Left cardiac atrium (tissue), 4 donors: ENCODE measurements around the gene TWF2. TPM values are rescaled to one million over a fixed set of nuclear protein-coding genes. Genes with fewer than 3 reads are reported as not detected.
A peak's percentile ranks its signal among the peaks of the same experiment; 100 is the strongest.

ENCODE experiments used
- ATAC-seq, 2 donors: fragments of 200-7000 bp; cut with Tn5 transposase; one replicate each; pipeline ENCODE4 v1.9.1; 2020; ENCODE audit warnings: mild to moderate bottlenecking in 2 of 2, moderate library complexity in 2 of 2
- DNase-seq: peaks from one replicate; pipeline ENCODE4 v3.0.0-alpha.2; 2020
- intact Hi-C, 2 donors: fragments of 100-400 bp; cut with DNase I; formaldehyde crosslinking; loops; one replicate each; pipeline versions ENCODE4 v1.14.1 to v1.15.1; 2022 to 2023
- total RNA-seq, 2 donors: library from RNA; stranded (reverse); fragmentation: NEBNext Ultra II Directional; extraction: Animal tissue kit (Norgen Biotek cat#: 25700); gene quantifications; one replicate each; pipeline ENCODE4 v1.2.1, GENCODE V29; 2021
- donor health status: DM: no; HTN: yes; CAD: no.
- donor health status: DM: no; HTN: yes; CAD: no; lungs with severe emphysema.
- donor health status: DM: yes; HTN: yes; CAD: no.
- donor health status: Dilated cardiomyopathy.

Gene TWF2
- total RNA-seq, 2 donors from 2014 or later = 45.9 to 51.7 TPM

GRCh38 chr3:52196977-52197376 is 42.0 kb downstream of the TWF2 start:
- intact Hi-C loops = no loop called here
- ATAC-seq (no peak), DNase-seq (no peak)

- intact Hi-C loops = loop anchor here in 1 of 2 donors (2.0 kb wide), 1 partner anchor 41 kb away; the partner anchor contains the start of gene POC1A
- peak; percentile 24 to 25 for ATAC-seq
- DNase-seq = peak; percentile 60
Measured at GRCh38 chr3:52195823-52196331, 43.1 kb downstream of the TWF2 start.

- intact Hi-C loops = loop anchor here in 1 of 2 donors (2.0 kb wide), 1 partner anchor 40 kb away; the partner anchor contains the start of gene POC1A
- DNase-seq (no peak), ATAC-seq (no peak)
Measured at GRCh38 chr3:52195291-52195597, 43.7 kb downstream of the TWF2 start.

DNA sequence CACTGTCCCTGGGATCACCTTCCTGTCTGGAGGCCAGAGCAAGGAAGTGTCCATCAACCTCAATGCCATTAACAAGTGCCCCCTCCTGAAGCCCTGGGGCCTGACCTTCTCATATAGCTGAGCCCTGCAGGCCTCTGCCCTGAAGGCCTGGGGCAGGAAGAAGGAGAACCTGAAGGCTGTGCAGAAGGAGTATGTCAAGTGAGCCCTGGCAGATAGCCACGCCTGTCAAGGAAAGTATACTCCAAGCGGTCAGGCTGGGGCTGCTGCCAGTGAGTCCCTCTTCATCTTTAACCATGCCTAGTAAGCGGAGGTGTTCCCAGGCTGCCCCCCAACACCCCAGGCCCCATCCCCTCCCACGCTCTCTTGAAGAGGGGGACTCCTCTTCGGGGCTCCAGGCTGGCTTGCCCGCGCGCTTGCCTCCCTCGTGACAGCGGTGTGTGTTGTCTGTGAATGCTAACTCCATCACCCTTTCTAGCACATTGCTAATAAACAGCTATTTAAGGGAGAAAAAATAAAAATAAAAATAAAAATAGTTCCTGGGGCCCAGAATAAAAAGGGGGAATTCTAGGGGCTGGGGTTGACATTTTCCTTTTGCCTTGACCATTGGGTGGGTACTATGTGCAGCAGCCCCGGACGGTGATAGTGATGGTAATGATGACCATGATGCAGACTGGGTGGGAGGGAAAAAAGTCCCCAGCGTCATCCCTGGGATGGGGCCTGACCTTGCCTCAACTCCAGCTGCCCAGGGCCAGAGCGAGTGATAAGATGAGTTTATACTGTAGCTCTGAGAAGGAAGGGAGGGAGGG is 44.3 kb downstream of the TWF2 start:
- intact Hi-C loops = loop anchor here in 1 of 2 donors (2.0 kb wide), 1 partner anchor 40 kb away; the partner anchor contains the start of gene POC1A
- peak in 1 of 2 donors; percentile 1 for ATAC-seq
- DNase-seq = peak; percentile 60

DNA sequence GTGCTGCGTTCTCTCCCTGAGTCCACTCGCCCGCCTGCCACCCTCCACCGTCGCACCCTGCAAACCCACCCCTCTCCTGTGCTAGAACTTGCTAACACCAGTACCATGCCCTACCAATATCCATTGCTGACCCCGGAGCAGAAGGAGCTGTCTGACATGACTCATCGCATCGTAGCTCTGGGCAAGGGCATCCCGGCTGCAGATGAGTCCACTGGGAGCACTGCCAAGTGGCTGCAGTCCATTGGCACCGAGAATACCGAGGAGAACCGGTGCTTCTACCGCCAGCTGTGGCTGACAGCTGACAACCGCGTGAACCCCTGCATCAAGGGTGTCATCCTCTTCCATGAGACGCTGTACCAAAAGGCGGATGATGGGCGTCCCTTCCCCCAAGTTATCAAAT is 45.9 kb downstream of the TWF2 start:
- ATAC-seq (peak; percentile 9 to 56), DNase-seq (peak; percentile 81)
- intact Hi-C loops = no loop called here

GRCh38 chr3:52191663-52192062 is 47.3 kb downstream of the TWF2 start:
- no peak for DNase-seq
- intact Hi-C loops = no loop called here
- ATAC-seq = no peak

DNA sequence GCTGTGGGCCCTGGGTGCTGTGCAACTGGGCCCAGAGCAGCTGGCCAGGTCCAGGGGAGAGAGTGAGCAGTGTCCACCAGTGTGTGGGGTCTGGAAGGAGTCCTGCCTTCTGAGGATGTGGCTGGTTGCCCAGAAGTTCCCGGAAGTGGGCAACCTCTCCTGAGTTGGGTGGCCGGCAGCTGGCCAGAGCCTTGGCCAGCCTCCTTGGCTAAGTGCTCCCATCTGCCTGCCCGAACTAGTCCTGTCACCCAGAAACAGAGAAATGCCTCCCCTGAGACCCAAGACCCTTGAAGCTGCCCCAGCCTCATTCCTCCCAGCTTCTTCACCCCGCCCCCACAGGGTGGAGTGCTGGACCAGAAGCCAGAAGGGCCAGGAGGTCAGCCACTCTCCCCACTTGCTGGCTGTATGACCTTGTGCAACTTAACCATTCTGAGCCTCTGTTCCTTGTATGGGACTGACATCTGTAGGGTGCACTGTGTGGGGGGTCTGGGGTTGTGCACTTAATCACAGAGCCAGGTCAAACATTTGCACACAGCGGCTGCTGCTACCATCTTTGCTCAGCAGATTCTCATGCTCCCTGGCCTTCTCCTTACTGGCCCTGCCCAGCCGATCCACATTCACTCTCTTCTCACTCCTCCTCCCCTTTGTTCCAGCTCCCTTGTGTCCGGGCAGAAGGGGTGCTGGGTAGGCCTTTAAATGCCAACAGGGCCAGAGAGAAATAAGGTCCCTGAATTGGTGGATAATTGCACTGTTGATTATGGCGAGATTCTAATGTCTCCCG is 48.5 kb downstream of the TWF2 start:
- DNase-seq (peak; percentile 53), ATAC-seq (peak; percentile 21 to 77)
- intact Hi-C loops = no loop called here

- ATAC-seq (no peak), DNase-seq (no peak)
- intact Hi-C loops = no loop called here
Measured at GRCh38 chr3:52188556-52188955, 50.4 kb downstream of the TWF2 start.

GRCh38 chr3:52186729-52187128 is 52.2 kb downstream of the TWF2 start:
- ATAC-seq (no peak), DNase-seq (no peak)

DNA sequence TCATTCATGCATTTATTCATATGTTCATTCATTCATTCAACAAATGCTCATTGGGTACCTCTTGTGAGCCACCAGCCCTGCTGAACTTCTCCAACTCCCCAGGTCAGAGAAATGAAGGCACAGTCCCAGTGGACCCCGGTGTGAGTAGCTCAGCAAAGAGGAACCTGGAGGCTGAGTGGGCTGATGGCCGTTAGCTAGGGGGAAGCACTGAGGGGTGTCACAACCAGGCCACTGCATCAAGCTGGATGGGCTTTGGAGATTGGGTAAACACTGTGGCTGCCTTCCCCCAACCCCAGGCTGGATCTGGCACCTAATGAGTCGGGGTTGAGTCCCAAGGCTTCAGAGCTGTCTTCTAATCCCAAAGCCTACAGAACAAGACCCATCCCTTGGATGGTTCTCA is 53.1 kb downstream of the TWF2 start:
- intact Hi-C loops = no loop called here
- DNase-seq (no peak), ATAC-seq (no peak)

More at GRCh38 chr3:52186729-52187128, 52.2 kb downstream of the TWF2 start:
- intact Hi-C loops = no loop called here

GRCh38 chr3:52185311-52185710 is 53.6 kb downstream of the TWF2 start:
- ATAC-seq = no peak
- no peak for DNase-seq
- intact Hi-C loops = no loop called here

DNA sequence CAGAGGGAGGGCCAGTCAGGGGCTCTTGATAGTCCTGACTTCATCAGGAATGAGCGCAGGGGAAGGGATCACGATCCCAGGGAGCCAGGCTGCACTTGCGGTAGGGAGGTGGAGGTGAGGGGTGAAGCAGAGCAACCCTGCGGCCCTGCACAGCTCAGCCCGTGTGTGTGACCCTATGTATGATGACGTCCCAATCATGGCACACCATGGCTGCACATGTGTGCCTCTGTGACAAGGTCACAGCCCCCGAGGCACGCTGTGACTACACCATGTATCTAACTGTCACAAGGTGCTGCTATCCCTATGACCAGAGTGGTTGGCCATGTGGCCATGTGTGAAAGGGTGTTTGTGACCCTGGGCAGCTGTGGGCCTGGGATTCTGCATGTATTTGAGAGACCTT is 54.3 kb downstream of the TWF2 start:
- intact Hi-C loops = no loop called here
- ATAC-seq = no peak
- no peak for DNase-seq

DNA sequence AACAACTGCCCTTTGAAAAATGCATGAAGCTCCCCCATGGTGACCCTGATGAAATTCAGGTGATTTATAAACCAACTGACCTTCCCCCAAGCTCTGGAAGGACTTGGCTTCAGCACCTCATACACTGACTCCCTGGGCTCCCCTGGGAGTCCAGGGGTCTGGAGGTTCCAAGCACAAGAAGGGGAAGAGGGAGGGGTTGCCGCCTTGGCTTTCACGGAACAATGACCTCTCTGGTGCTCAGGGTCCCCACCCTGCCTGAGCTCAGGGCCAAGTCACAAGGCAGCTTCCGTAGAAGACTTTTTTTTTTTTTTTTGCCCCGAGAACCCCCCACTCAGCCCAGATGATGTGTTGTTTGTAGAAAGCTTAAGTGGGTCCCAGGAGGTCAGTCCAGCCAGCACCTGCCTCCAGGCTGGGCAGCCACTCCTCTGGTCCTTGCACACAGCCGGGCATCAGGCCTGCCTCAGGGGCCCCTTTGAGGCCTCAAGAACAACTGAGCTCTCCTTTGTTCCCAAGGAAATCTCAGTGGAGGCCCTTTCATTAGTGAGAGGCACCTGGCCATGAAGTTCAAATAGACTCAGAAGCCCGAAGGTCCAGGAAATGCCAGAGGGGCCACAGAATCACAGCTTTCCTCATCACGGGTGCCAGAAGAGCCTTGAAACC is 55.0 kb downstream of the TWF2 start:
- ATAC-seq = peak in 1 of 2 donors; percentile 56
- DNase-seq = no peak
- intact Hi-C loops = no loop called here

DNA sequence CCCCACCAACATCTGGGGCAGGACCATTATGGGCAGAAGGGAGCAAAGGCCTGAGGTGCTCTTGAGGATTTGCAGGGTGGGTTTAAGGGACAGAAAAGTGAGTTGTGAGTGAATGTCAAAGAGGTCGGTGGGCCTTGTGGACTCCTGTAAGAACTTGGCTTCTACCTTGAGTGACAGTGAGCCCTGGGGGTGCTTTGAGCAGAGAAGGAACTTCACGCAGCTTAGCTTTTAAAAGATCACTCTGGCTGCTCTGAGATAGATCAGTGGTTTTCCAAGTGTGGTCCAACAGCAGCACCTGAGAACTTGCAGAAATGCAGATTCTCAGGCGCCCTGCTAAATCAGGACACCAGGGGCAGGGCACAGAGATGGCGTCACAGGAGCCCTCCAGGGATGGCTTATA is 56.3 kb downstream of the TWF2 start:
- ATAC-seq (no peak), DNase-seq (no peak)
- intact Hi-C loops = no loop called here

GRCh38 chr3:52182196-52182595 is 56.8 kb downstream of the TWF2 start:
- DNase-seq = no peak
- intact Hi-C loops = no loop called here
- ATAC-seq = peak; percentile 18 to 20

GRCh38 chr3:52181543-52181942 is 57.4 kb downstream of the TWF2 start:
- intact Hi-C loops = no loop called here
- DNase-seq (no peak), ATAC-seq (peak in 1 of 2 donors; percentile 15)
